Naive B cell (primary cell): Measurements from ENCODE around the gene ETFDH. TPM values are rescaled to one million over a fixed set of nuclear protein-coding genes. Genes with fewer than 3 reads are reported as not detected.
"Not testable (repeated sequence)": the region's sequence is repeated elsewhere in the genome, so short reads cannot be mapped to it uniquely, and the experiment has no call there.

Experiments used
- ATAC-seq, 2 donors: fragments of 150-1000 bp; cut with Tn5 transposase; 2 replicates each; pipeline ENCODE4 v1.10.0; 2021; ENCODE audit warnings: low read depth in 2 of 2, mild to moderate bottlenecking in 2 of 2, moderate library complexity in 2 of 2
- DNase-seq: peaks from one replicate; pipeline ENCODE4 v3.0.0; 2022
- H3K27ac Mint-ChIP-seq, 6 donors: one replicate each; pipeline ENCODE4 v1.8.0; 2020 to 2022; ENCODE audit warnings: mild to moderate bottlenecking in 6 of 6, mixed read lengths in 6 of 6, moderate library complexity in 5 of 6, inconsistent platforms in 2 of 6
- H3K27me3 Mint-ChIP-seq, 3 donors: one replicate each; pipeline ENCODE4 v1.8.0; 2021 to 2022; ENCODE audit warnings: mixed read lengths in 3 of 3, mild to moderate bottlenecking in 1 of 3
- H3K36me3 Mint-ChIP-seq, 2 donors: one replicate each; pipeline ENCODE4 v1.8.0; 2020 to 2022; ENCODE audit warnings: mixed read lengths in 2 of 2, inconsistent platforms in 1 of 2, mild to moderate bottlenecking in 1 of 2
- H3K4me1 Mint-ChIP-seq, 3 donors: one replicate each; pipeline ENCODE4 v1.8.0; 2020 to 2022; ENCODE audit warnings: mixed read lengths in 3 of 3, inconsistent platforms in 1 of 3, mild to moderate bottlenecking in 1 of 3, moderate library complexity in 1 of 3
- H3K4me3 Mint-ChIP-seq, 8 donors: one replicate each; pipeline ENCODE4 v1.8.0; 2020 to 2022; ENCODE audit warnings: mild to moderate bottlenecking in 8 of 8, mixed read lengths in 8 of 8, moderate library complexity in 8 of 8, inconsistent platforms in 2 of 8
- H3K9me3 Mint-ChIP-seq, 7 donors: one replicate each; pipeline ENCODE4 v1.8.0; 2020 to 2022; ENCODE audit warnings: mixed read lengths in 7 of 7, mild to moderate bottlenecking in 5 of 7, inconsistent platforms in 2 of 7, moderate library complexity in 1 of 7
- polyA plus RNA-seq, 6 donors: library from polyadenylated mRNA; unstranded; fragments of 300-500 nt; fragmentation: Illumina TruSeq; gene quantifications; one replicate each; pipeline ENCODE4 v1.2.3, GENCODE V29; 2021; ENCODE audit warnings: low read depth in 6 of 6

Gene ETFDH
- polyA plus RNA-seq, 6 donors from 2014 or later, result 2.1 to 8.0 (median 5.5) TPM

DNA sequence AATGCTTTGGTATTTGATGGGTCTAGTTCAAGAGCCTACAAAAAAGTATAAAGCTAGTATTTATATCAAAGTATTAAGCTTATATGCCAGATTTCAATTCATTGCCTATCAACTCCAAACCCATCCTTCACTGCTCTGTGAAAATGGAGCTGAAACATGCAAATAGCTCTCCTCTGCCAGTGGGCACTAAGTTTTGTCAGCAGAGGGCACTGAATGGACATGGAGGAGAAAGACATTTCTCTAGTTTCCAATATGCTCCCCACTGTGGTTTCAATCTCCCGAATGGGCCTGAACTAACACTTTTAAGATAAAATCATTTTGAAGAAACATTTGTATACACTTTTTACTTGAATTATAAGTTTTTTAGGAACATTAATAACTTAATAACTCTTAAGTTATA, 38.7 kb downstream of the ETFDH start:
- Mint-ChIP-seq H3K27me3 (no peaks in the 10 kb centered on the region), H3K27ac (no peak overlapping the region), H3K4me1 (no peaks in the 10 kb centered on the region), H3K9me3 (no peaks in the 10 kb centered on the region), H3K36me3 (peaks cover 36% of the 10 kb centered on the region in 2 donors), H3K4me3 (no peak overlapping the region)
- ATAC-seq (no peak), DNase-seq (no peak)

DNA sequence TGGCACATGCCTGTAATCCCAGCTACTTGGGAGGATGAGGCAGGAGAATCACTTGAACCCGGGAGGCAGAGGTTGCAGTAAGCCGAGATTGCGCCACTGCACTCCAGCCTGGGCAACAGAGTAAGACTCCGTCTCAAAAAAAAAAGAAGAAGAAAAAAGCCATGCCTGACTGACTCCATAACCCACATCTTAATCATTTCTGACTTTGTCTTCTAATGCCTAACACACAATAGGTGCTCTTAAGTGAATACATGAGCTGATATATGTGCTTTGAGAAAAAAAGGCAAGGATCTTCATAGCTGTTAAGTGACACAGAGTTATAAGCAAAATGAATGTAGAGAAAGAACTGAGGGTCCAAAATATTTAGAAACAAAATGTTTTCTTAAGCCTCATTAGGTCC, 40.5 kb downstream of the ETFDH start:
- not testable (repeated sequence) for H3K4me1 Mint-ChIP-seq, H3K27ac Mint-ChIP-seq, H3K9me3 Mint-ChIP-seq, DNase-seq, H3K27me3 Mint-ChIP-seq, H3K4me3 Mint-ChIP-seq, ATAC-seq
- peaks cover 31 to 36% of the 10 kb centered on the region in 2 donors for H3K36me3 Mint-ChIP-seq

DNA sequence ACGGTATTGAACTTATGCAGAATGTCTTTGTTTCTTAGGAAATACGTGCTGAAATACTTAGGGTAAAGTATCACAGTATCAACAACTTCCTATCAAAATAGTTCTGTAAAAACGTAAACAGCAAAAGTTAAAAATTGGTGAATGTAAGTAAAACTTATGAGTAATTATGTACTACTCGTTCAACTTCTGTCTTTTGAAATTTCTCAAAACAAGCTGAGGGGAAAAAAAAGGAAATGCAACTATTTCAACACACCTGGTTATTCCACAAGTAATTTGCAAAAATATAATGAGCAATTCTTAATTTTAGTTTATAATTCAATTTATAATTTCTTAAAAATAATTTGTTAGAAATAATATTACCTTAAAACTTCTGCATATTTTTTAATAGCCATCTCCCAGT, 42.8 kb downstream of the ETFDH start:
- H3K4me1 Mint-ChIP-seq, result peaks cover 0 to 4% (median 0%) of the 10 kb centered on the region in 3 donors
- no peak for DNase-seq
- H3K27ac Mint-ChIP-seq, result no peak overlapping the region
- H3K4me3 Mint-ChIP-seq, result no peak overlapping the region
- H3K27me3 Mint-ChIP-seq, result no peaks in the 10 kb centered on the region
- no peaks in the 10 kb centered on the region for H3K9me3 Mint-ChIP-seq
- peaks cover 39 to 50% of the 10 kb centered on the region in 2 donors for H3K36me3 Mint-ChIP-seq
- no peak for ATAC-seq

DNA sequence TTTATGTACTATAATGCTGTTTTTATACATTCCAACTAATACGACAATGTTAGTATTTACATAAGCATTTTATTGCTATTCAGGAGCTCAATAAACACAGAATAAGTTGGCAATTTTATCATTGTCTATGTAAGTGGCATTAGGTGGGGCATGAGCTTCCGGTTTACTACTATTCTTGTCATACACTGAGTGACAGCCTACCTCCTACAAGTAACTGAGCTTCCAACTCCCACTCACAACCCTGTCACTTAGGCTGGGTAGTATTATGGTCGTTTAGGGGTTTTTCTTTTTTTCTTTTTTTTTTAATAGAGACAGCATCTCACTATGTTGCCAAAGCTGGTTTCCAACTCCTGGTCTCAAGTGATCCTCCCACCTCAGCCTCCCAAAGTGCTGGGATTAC, 43.7 kb downstream of the ETFDH start:
- DNase-seq (no peak), ATAC-seq (no peak)
- Mint-ChIP-seq H3K4me1 (peaks cover 0 to 4% (median under 1%) of the 10 kb centered on the region in 3 donors), H3K9me3 (no peaks in the 10 kb centered on the region), H3K27ac (no peak overlapping the region), H3K27me3 (no peaks in the 10 kb centered on the region), H3K36me3 (peaks cover 35 to 47% of the 10 kb centered on the region in 2 donors), H3K4me3 (no peak overlapping the region)

DNA sequence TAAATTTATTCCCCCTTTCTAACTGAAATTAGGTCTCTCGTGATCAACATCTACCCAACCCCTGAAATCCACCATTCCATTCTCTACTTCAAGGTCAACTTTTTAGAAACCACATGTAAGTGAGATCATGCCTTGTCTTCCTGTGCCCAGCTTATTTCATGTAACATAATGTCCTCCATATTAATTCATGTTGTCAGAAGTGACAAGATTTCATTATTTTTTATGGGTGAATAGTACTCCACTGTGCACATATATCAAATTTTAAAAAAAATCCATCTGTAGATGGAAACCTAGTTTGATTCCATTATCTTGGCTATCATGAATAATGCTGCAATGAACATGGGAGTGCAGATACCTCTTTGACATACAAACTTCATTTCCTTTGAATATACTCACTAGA, 49.6 kb downstream of the ETFDH start:
- Mint-ChIP-seq H3K27me3 (peaks cover 7 to 9% (median 8%) of the 10 kb centered on the region in 3 donors), H3K36me3 (peaks cover 19 to 31% of the 10 kb centered on the region in 2 donors), H3K9me3 (no peaks in the 10 kb centered on the region), H3K4me1 (peaks cover 14 to 33% (median 26%) of the 10 kb centered on the region in 3 donors), H3K4me3 (peak overlapping the region in 7 of 8 donors; percentile 5 to 99 (median 96)), H3K27ac (peak overlapping the region in 2 of 6 donors; percentile 95 to 99)
- DNase-seq, result no peak
- no peak for ATAC-seq

DNA sequence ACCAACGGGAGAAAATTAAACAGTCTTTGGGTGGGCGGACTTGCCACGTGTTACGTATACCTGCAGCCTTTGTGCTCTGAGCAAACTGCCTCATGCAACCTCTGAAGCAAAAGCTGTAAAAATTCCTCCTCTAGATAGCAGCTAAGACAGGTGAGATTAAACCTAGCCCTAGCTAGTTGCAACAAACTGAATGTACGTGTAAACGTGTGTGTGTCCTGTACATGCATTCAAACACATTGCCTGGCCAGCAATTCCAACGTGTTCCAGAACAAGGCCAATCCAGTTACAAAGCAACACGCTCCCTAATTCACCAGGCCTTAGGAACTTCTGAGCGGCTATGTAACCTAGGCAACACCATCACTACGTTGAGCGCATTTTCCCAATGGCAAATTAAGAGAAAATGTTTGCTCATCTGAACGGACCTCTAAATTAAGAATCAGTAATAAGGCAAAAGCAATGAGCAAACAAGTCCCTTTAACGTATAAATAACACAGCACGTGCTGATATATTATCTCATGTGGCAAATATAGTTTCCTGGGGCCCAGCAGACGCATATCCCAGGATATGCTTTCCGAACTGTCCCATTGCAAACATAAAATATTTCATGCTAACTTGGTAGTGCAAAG, 50.3 kb downstream of the ETFDH start:
- H3K4me1 Mint-ChIP-seq, result peaks cover 14 to 33% (median 26%) of the 10 kb centered on the region in 3 donors
- H3K27ac Mint-ChIP-seq, result peak overlapping the region; percentile 66 to 99 (median 95)
- H3K9me3 Mint-ChIP-seq, result no peaks in the 10 kb centered on the region
- peaks cover 19 to 24% of the 10 kb centered on the region in 2 donors for H3K36me3 Mint-ChIP-seq
- peaks cover 12 to 13% (median 13%) of the 10 kb centered on the region in 3 donors for H3K27me3 Mint-ChIP-seq
- DNase-seq (no peak), ATAC-seq (no peak)
- H3K4me3 Mint-ChIP-seq, result peak overlapping the region; percentile 91 to 100 (median 98)

DNA sequence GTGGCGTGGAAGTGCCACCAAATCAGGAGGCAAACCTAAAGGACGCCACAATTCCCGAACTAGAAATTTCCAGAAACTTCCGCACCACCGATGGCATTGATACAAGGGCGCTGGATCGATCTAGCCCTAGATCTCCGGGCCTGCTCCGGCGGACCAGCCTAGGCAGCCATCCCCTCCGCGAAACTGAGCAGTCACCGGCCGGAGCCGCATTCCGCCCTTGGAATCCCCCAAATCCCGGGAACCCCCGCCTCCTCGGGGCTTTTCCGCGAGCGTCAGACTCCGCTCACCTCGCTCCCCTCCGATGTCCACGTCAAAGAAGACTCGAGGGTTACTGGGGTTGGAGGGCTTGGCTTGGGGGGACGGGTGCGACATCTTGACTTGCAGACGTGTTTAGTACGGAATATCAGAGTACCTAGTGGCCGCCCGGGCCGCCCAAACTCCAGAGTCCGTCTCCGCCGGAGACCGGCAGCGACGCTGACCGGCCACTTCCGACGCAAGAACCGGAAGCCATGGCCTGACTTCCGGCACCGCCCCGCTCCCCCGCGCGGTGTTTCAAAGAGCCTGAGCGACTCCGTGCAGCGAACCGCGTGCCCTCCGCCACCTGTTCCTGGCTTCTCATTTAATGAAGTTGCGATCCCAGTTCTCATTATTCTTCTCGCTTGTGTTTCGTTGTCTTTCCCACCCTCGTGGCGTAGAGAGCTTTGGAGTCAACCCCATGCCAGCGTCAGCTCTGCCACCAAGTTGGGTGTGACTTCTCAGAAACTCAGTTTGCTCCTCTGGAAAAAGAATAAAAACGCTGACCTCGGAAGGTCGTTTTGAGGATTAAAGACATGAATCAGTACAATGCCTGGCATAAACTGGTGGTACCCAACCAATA, 51.1 kb downstream of the ETFDH start, which contains the start of gene PPID:
Gene PPID (minus strand): TSS at position 480 of the 877 bp plus-strand sequence. CDS start 108 bp downstream, at position 372.
- Mint-ChIP-seq H3K4me3 (peak within 1 kb of the TSS; percentile 91 to 100 (median 98)), H3K4me1 (peaks cover 14 to 33% (median 26%) of the 10 kb centered on the region in 3 donors)
- ATAC-seq, result peak; percentile 86 to 87

DNA sequence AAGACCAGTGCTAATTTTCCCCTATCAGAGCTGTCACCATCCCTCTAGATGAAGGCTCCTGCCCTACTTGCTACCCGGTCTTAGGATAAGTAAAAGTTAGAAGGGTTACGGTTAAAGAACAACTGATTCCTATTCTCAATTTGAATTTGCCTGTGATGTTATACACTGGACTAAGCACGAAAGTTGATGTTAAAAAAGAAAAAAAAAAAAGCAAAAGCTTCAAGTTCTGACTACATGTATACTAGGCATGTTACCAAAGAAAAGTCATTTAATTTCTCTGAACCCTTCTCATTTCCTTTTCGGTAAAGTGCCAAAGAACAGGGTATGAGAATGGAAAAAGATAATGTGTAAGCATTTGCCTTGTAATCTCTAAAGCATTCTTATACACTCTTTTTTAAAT, 52.5 kb downstream of the ETFDH start:
- peaks cover 2 to 9% of the 10 kb centered on the region in 2 donors for H3K36me3 Mint-ChIP-seq
- ATAC-seq, result no peak
- H3K4me3 Mint-ChIP-seq, result peak overlapping the region in 7 of 8 donors; percentile 15 to 98 (median 95)
- no peaks in the 10 kb centered on the region for H3K9me3 Mint-ChIP-seq
- no peak for DNase-seq
- peak overlapping the region in 2 of 6 donors; percentile 26 to 66 for H3K27ac Mint-ChIP-seq
- H3K4me1 Mint-ChIP-seq, result peaks cover 14 to 33% (median 21%) of the 10 kb centered on the region in 3 donors
- H3K27me3 Mint-ChIP-seq, result peaks cover 27 to 34% (median 28%) of the 10 kb centered on the region in 3 donors

More for the DNA sequence above, 51.1 kb downstream of the ETFDH start, which contains the start of gene PPID:
- H3K27me3 Mint-ChIP-seq, result peaks cover 12 to 19% (median 14%) of the 10 kb centered on the region in 3 donors
- no peaks in the 10 kb centered on the region for H3K9me3 Mint-ChIP-seq
- H3K36me3 Mint-ChIP-seq, result peaks cover 15 to 17% of the 10 kb centered on the region in 2 donors
- H3K27ac Mint-ChIP-seq, result peak within 1 kb of the TSS; percentile 66 to 99 (median 95)
- peak; percentile 71 for DNase-seq

DNA sequence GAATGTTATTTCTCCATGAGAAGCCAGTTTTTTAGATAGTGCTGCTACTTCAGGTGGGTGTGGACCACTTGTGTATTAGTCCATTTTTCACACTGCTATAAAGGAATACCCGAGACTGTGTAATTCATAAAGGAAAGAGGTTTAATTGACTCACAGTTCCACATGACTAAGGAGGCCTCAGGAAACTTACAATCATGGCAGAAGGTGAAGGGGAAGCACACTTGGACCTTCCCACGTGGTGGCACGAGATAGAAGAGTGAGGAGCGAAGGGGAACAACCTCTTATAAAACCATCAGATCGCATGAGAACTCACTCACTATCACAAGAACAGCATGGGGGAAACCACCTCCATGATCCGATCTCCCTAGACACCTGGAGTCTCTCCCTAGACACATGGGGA, 54.5 kb downstream of the ETFDH start:
- H3K27me3 Mint-ChIP-seq, result peaks cover 43 to 47% (median 44%) of the 10 kb centered on the region in 3 donors
- peaks cover 0 to 1% of the 10 kb centered on the region in 2 donors for H3K36me3 Mint-ChIP-seq
- DNase-seq (no peak), ATAC-seq (no peak)
- H3K9me3 Mint-ChIP-seq, result no peaks in the 10 kb centered on the region
- H3K27ac Mint-ChIP-seq, result peak overlapping the region in 1 of 6 donors; percentile 20
- peaks cover 14 to 24% (median 15%) of the 10 kb centered on the region in 3 donors for H3K4me1 Mint-ChIP-seq
- no peak overlapping the region for H3K4me3 Mint-ChIP-seq

DNA sequence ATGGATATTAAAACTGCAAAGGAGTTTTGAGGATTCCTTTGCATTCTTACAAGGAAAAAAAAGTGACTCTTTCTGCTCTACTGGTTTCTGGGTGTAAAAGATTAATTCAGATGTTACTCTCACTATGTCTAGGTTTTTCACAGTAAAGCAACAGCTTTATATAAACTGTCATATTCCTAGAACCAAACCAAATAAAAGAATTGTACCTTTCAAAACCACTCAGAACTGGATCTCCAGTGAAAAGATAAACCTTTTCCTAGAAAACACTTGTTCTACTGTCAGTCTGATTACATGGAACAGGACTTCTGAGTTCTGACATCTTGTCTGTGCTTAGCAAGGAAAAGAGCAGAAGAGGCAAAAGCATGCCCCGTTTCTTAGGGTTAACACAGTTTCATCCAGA, 56.1 kb downstream of the ETFDH start:
- no peak for ATAC-seq
- H3K27me3 Mint-ChIP-seq, result peaks cover 56 to 58% (median 58%) of the 10 kb centered on the region in 3 donors

DNA sequence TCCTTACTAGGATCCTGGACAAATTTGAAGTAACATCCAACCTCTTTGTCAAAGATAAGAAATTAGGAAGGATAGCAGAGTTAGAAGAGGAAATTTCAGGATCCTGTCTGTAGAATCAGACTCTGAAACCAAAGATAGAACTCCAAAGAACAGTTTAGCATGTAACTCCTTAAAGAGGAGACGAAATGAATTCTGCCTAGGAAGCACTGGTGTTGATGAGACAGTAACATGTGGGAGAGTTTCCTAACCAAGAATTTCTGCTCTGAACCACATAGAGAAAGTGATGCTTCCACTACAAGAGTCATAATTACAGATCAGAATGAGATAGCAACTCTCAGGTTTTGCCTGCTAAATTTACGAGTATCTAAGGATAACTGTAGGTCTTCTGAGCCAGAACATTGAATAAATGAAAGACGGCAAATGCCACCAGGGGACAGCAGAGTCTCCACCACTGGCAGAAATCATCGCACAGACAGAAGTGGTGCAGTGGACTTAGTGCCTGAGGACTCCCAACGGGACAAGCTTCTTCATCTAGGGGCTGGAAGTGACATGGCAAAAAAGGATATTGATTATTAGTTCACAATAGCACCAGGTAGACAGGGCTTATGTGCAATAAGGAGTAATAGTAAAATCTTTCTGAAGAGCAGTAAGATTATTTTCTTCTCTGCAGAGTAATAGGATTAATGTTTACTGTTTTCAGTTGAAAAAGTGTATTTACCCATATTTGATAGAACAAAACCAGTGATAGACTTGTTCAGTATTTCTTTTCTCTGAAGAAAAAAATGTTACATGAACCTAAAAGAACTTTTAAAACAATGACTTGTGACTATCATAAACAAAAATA, 57.8 kb downstream of the ETFDH start:
- Mint-ChIP-seq H3K27ac (no peak overlapping the region), H3K4me3 (no peak overlapping the region), H3K36me3 (no peaks in the 10 kb centered on the region), H3K9me3 (no peaks in the 10 kb centered on the region), H3K27me3 (peaks cover 56 to 58% (median 58%) of the 10 kb centered on the region in 3 donors), H3K4me1 (no peaks in the 10 kb centered on the region)
- peak; percentile 25 for DNase-seq
- peak; percentile 53 to 74 for ATAC-seq

More for the DNA sequence above, 56.1 kb downstream of the ETFDH start:
- Mint-ChIP-seq H3K27ac (no peak overlapping the region), H3K9me3 (no peaks in the 10 kb centered on the region), H3K4me3 (no peak overlapping the region), H3K4me1 (peaks cover 5 to 9% (median 6%) of the 10 kb centered on the region in 3 donors), H3K36me3 (no peaks in the 10 kb centered on the region)
- DNase-seq, result no peak

DNA sequence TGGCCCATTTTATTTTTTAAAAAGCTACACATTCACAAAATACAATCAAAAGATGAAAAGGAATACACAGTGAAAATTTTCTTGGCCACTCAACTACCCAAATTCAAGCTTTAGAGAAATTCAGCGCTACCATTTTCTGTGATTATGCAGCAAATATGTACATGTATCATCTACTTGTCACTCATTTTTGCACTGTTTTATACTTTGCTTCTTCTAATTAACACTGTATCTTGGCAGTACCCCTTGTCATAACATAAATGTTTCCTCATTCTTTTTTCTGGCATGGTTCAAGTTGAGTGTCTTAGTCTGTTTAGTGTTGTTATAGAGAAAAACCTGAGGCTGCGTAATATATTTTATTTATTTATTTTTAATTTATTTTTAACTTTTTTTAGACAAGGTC, 66.8 kb downstream of the ETFDH start:
- H3K36me3 Mint-ChIP-seq, result no peaks in the 10 kb centered on the region
- H3K9me3 Mint-ChIP-seq, result peaks cover 0 to 4% (median 0%) of the 10 kb centered on the region in 7 donors
- no peaks in the 10 kb centered on the region for H3K4me1 Mint-ChIP-seq
- H3K27ac Mint-ChIP-seq, result no peak overlapping the region
- no peak overlapping the region for H3K4me3 Mint-ChIP-seq
- H3K27me3 Mint-ChIP-seq, result peaks cover 28 to 33% (median 33%) of the 10 kb centered on the region in 3 donors
- no peak for DNase-seq
- no peak for ATAC-seq

DNA sequence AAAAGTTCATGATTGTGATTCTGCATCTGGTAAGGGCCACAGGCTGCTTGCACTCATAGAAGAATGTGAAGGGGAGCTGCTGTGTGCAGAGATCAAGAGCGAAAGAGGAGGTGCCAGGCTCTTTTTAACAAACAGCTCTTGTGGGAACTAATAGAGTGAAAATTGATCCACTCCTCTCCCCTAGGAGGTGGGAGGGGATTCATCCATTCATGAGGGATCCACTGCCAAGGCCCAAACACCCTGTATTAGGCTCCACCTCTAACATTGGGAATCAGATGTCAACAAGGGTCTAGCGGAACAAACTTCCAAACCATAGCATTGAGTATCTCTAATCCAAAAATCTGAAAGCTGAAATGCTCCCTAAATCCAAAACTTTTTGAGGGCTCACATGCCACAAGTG, 67.5 kb downstream of the ETFDH start:
- no peak for ATAC-seq
- no peaks in the 10 kb centered on the region for H3K36me3 Mint-ChIP-seq
- peaks cover 28 to 33% (median 33%) of the 10 kb centered on the region in 3 donors for H3K27me3 Mint-ChIP-seq
- no peaks in the 10 kb centered on the region for H3K4me1 Mint-ChIP-seq
- H3K4me3 Mint-ChIP-seq, result no peak overlapping the region
- H3K27ac Mint-ChIP-seq, result no peak overlapping the region
- DNase-seq, result no peak
- H3K9me3 Mint-ChIP-seq, result peaks cover 0 to 4% (median 0%) of the 10 kb centered on the region in 7 donors
